Ishikawa (cell line): ENCODE results near the gene CDC45.

Experiments
- CEBPB ChIP-seq: IDR thresholded peaks from 2 replicates; pipeline ENCODE4 v1.6.1; 2012
- EP300 ChIP-seq: IDR thresholded peaks from 2 replicates; pipeline ENCODE4 v1.6.1; 2012; ENCODE audit warnings: borderline replicate concordance
- RAD21 ChIP-seq: IDR thresholded peaks from 2 replicates; pipeline ENCODE4 v1.6.1; 2012; ENCODE audit warnings: low read depth
- REST ChIP-seq: IDR thresholded peaks from 2 replicates; pipeline ENCODE4 v1.6.1; 2012; ENCODE audit warnings: low read depth, mild to moderate bottlenecking
- YY1 ChIP-seq: IDR thresholded peaks from 2 replicates; pipeline ENCODE4 v1.6.1; 2012; ENCODE audit warnings: low read depth

- TF ChIP-seq RAD21 (no peak), REST (no peak), YY1 (no peak), EP300 (no peak), CEBPB (no peak)
Measured at GRCh38 chr22:19513823-19514222, 34.1 kb downstream of the CDC45 start.
